Neuronal stem cell (in vitro differentiated cells): Measurements from ENCODE around the gene POC5.

Experiments used
- DNase-seq: peaks from one replicate; pipeline ENCODE4 v3.0.0-alpha.2; 2013; ENCODE audit warnings: low spot score
- H2AFZ ChIP-seq: one replicate; pipeline ENCODE4 v1.6.1; 2013; ENCODE audit warnings: mild to moderate bottlenecking, low read length, inconsistent platforms
- H2AK5ac ChIP-seq: 2 replicates; pipeline ENCODE4 v1.6.1; 2013; ENCODE audit warnings: low read depth, mild to moderate bottlenecking, inconsistent platforms, low read length, moderate library complexity, mixed read lengths
- H2BK120ac ChIP-seq: 2 replicates; pipeline ENCODE4 v1.6.1; 2013; ENCODE audit warnings: low read depth, mild to moderate bottlenecking, inconsistent platforms, low read length, moderate library complexity, mixed read lengths
- H2BK12ac ChIP-seq: one replicate; pipeline ENCODE4 v1.6.1; 2013; ENCODE audit warnings: low read length, inconsistent platforms
- H2BK15ac ChIP-seq: 2 replicates; pipeline ENCODE4 v1.6.1; 2013; ENCODE audit warnings: mild to moderate bottlenecking, low read length, inconsistent platforms, mixed read lengths
- H2BK5ac ChIP-seq: one replicate; pipeline ENCODE4 v1.6.1; 2013; ENCODE audit warnings: inconsistent platforms, mild to moderate bottlenecking, low read length, moderate library complexity
- H3K14ac ChIP-seq: one replicate; pipeline ENCODE4 v1.6.1; 2013; ENCODE audit warnings: low read length, inconsistent platforms
- H3K18ac ChIP-seq: 2 replicates; pipeline ENCODE4 v1.6.1; 2013; ENCODE audit warnings: low read length, inconsistent platforms
- H3K23ac ChIP-seq: 2 replicates; pipeline ENCODE4 v1.6.1; 2013; ENCODE audit warnings: low read depth, mild to moderate bottlenecking, mixed read lengths, low read length, inconsistent platforms; ENCODE audit not compliant: poor library complexity
- H3K27ac ChIP-seq: replicated peaks from 3 replicates; pipeline ENCODE4 v1.5.1; 2013; ENCODE audit warnings: low read length, inconsistent platforms
- H3K27me3 ChIP-seq, 3 experiments: 2 replicates each; pipeline ENCODE4 v1.6.1; 2013; ENCODE audit warnings: low read length in 3 of 3, mild to moderate bottlenecking in 2 of 3, inconsistent platforms in 1 of 3, low read depth in 1 of 3, mixed read lengths in 1 of 3, moderate library complexity in 1 of 3; ENCODE audit not compliant: control insufficient read depth in 3 of 3, insufficient read depth in 3 of 3
- H3K36me3 ChIP-seq, 2 donors: replicated peaks in 1 of 2; 2 replicates each; pipeline ENCODE4 v1.6.1; 2013; ENCODE audit warnings: low read length in 2 of 2; ENCODE audit not compliant: control insufficient read depth in 2 of 2, insufficient read depth in 2 of 2
- H3K4ac ChIP-seq: 2 replicates; pipeline ENCODE4 v1.6.1; 2013; ENCODE audit warnings: inconsistent platforms, mild to moderate bottlenecking, low read length, moderate library complexity
- H3K4me1 ChIP-seq, 2 donors: 1 replicate in 1 of 2; 2 replicates in 1 of 2; pipeline ENCODE4 v1.6.1; 2013; ENCODE audit warnings: low read length in 2 of 2, low read depth in 1 of 2; ENCODE audit not compliant: control insufficient read depth in 2 of 2, insufficient read depth in 1 of 2
- H3K4me2 ChIP-seq: one replicate; pipeline ENCODE4 v1.6.1; 2013; ENCODE audit warnings: mild to moderate bottlenecking, low read length, inconsistent platforms; ENCODE audit not compliant: insufficient read depth, poor library complexity, severe bottlenecking
- H3K4me3 ChIP-seq, 2 donors: 2 replicates each; pipeline ENCODE4 v1.5.1; 2013; ENCODE audit warnings: low read length in 2 of 2, mild to moderate bottlenecking in 2 of 2, inconsistent platforms in 1 of 2, moderate library complexity in 1 of 2
- H3K79me1 ChIP-seq: one replicate; pipeline ENCODE4 v1.6.1; 2013; ENCODE audit warnings: low read depth, mild to moderate bottlenecking, inconsistent platforms, low read length, moderate library complexity
- H3K9ac ChIP-seq: one replicate; pipeline ENCODE4 v1.6.1; 2013; ENCODE audit warnings: mild to moderate bottlenecking, low read depth, low read length, inconsistent platforms; ENCODE audit not compliant: poor library complexity
- H3K9me3 ChIP-seq, 2 donors: replicated peaks in 1 of 2; 2 replicates each; pipeline versions ENCODE3 to v1.6.1; 2013; ENCODE audit warnings: low read length in 2 of 2, mild to moderate bottlenecking in 2 of 2, inconsistent platforms in 1 of 2, low read depth in 1 of 2, mixed read lengths in 1 of 2, moderate library complexity in 1 of 2; ENCODE audit not compliant: control insufficient read depth in 2 of 2, insufficient read depth in 1 of 2
- H4K8ac ChIP-seq: one replicate; pipeline ENCODE4 v1.6.1; 2013; ENCODE audit warnings: low read depth, mild to moderate bottlenecking, inconsistent platforms, low read length, moderate library complexity
- H4K91ac ChIP-seq: one replicate; pipeline ENCODE4 v1.6.1; 2013; ENCODE audit warnings: low read length, low read depth, mild to moderate bottlenecking, inconsistent platforms; ENCODE audit not compliant: poor library complexity
- WGBS, 2 donors: extraction: QIAGEN DNeasy Blood & Tissue Kit; methylation state at CpG; one replicate each; pipeline ENCODE4 v1.1.7; 2013; ENCODE audit warnings: missing lambda C conversion rate in 2 of 2, mixed read lengths in 1 of 2; ENCODE audit not compliant: insufficient read length in 2 of 2, insufficient replicate concordance in 1 of 2; ENCODE audit errors: extremely low coverage in 2 of 2; 5-methylcytosine and 5-hydroxymethylcytosine counted together

The POC5 gene

GRCh38 chr5:75716715-75717081 is 539 bp downstream of the POC5 start:
- H3K27ac ChIP-seq, result no peak overlapping the region
- no peak overlapping the region for H3K9ac ChIP-seq
- H3K36me3 ChIP-seq, result peaks cover 3 to 19% of the 10 kb centered on the region in 2 donors
- no peak overlapping the region for H2BK15ac ChIP-seq
- no peak overlapping the region for H3K23ac ChIP-seq
- no peak overlapping the region for H3K14ac ChIP-seq
- H4K91ac ChIP-seq, result no peak overlapping the region
- no peak overlapping the region for H3K18ac ChIP-seq
- H4K8ac ChIP-seq, result no peak overlapping the region
- peak overlapping the region; percentile 78 for H3K4me2 ChIP-seq
- peaks cover 2 to 3% of the 10 kb centered on the region in 2 donors for H3K4me1 ChIP-seq
- H3K4ac ChIP-seq, result no peak overlapping the region
- H2BK120ac ChIP-seq, result no peak overlapping the region
- no peak overlapping the region for H2AK5ac ChIP-seq
- H3K27me3 ChIP-seq, result peaks cover 0 to 7% (median 0%) of the 10 kb centered on the region in 3 experiments
- no peak overlapping the region for H2BK12ac ChIP-seq
- peaks cover 5% of the 10 kb centered on the region for H3K79me1 ChIP-seq
- peak overlapping the region; percentile 89 to 95 for H3K4me3 ChIP-seq
- WGBS, 2 donors, result no CpG with 5 or more reads among the region's 7 CpGs
- peak overlapping the region; percentile 98 for H2AFZ ChIP-seq
- no peak overlapping the region for H2BK5ac ChIP-seq
- no peak for DNase-seq
- H3K9me3 ChIP-seq, result no peaks in the 10 kb centered on the region

GRCh38 chr5:75712091-75712490 is 5.1 kb downstream of the POC5 start:
- H3K36me3 ChIP-seq, result peaks cover 6 to 51% of the 10 kb centered on the region in 2 donors
- no peak overlapping the region for H3K4me3 ChIP-seq
- no peak overlapping the region for H3K4ac ChIP-seq
- H3K27ac ChIP-seq, result no peak overlapping the region
- no peak overlapping the region for H2BK120ac ChIP-seq
- no peak overlapping the region for H2BK15ac ChIP-seq
- H2BK12ac ChIP-seq, result no peak overlapping the region
- H3K9me3 ChIP-seq, result peaks cover 0 to 2% of the 10 kb centered on the region in 2 donors
- H2BK5ac ChIP-seq, result no peak overlapping the region
- no peak overlapping the region for H3K14ac ChIP-seq
- H3K27me3 ChIP-seq, result no peaks in the 10 kb centered on the region
- WGBS, 2 donors, result no CpG with 5 or more reads among the region's 2 CpGs
- H3K79me1 ChIP-seq, result peaks cover 6% of the 10 kb centered on the region
- no peak overlapping the region for H3K23ac ChIP-seq
- H3K18ac ChIP-seq, result no peak overlapping the region
- H3K4me1 ChIP-seq, result peaks cover 2% of the 10 kb centered on the region in 2 donors
- H3K4me2 ChIP-seq, result no peak overlapping the region
- no peak overlapping the region for H4K8ac ChIP-seq
- H3K9ac ChIP-seq, result no peak overlapping the region
- no peak overlapping the region for H2AFZ ChIP-seq
- DNase-seq, result no peak
- no peak overlapping the region for H2AK5ac ChIP-seq
- no peak overlapping the region for H4K91ac ChIP-seq

GRCh38 chr5:75711151-75711550 is 6.1 kb downstream of the POC5 start:
- peaks cover 0 to 2% of the 10 kb centered on the region in 2 donors for H3K9me3 ChIP-seq
- no peak overlapping the region for H3K4ac ChIP-seq
- no peak overlapping the region for H2AK5ac ChIP-seq
- no peak overlapping the region for H3K4me3 ChIP-seq
- WGBS, 2 donors, result no CpG with 5 or more reads among the region's 1 CpG
- H3K27ac ChIP-seq, result no peak overlapping the region
- H2AFZ ChIP-seq, result no peak overlapping the region
- H3K79me1 ChIP-seq, result peaks cover 6% of the 10 kb centered on the region
- H2BK15ac ChIP-seq, result no peak overlapping the region
- no peak overlapping the region for H3K18ac ChIP-seq
- no peak overlapping the region for H4K8ac ChIP-seq
- H2BK120ac ChIP-seq, result no peak overlapping the region
- H3K9ac ChIP-seq, result no peak overlapping the region
- DNase-seq, result no peak
- no peak overlapping the region for H3K4me2 ChIP-seq
- H2BK12ac ChIP-seq, result no peak overlapping the region
- H3K14ac ChIP-seq, result no peak overlapping the region
- H3K36me3 ChIP-seq, result peaks cover 6 to 54% of the 10 kb centered on the region in 2 donors
- H2BK5ac ChIP-seq, result no peak overlapping the region
- H3K23ac ChIP-seq, result no peak overlapping the region
- H3K4me1 ChIP-seq, result peaks cover 0 to 2% of the 10 kb centered on the region in 2 donors
- H4K91ac ChIP-seq, result no peak overlapping the region
- H3K27me3 ChIP-seq, result no peaks in the 10 kb centered on the region

DNA sequence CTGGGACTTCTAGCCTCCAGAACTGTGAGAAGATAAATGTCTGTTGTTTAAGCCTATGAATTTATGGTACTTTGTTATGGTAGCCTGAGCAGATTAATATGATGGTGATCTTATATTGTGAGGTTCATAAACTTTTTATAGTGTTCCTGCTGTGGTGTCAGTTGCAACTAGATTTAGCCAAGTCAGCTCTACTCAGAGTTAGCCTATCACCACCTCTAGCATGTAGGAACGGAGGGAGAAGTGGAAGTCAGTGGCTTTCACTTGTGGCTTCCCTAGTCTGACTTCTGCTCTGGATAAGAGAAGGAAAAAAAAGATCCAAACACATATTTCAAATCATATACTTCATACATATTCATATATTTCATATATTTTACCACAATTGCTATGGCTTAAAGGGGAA is 6.6 kb downstream of the POC5 start:
- H3K9ac ChIP-seq, result no peak overlapping the region
- H2AFZ ChIP-seq, result no peak overlapping the region
- H3K9me3 ChIP-seq, result peaks cover 0 to 2% of the 10 kb centered on the region in 2 donors
- no peak overlapping the region for H2BK12ac ChIP-seq
- H2BK15ac ChIP-seq, result no peak overlapping the region
- no peak overlapping the region for H4K91ac ChIP-seq
- no peak overlapping the region for H3K4ac ChIP-seq
- no peak overlapping the region for H4K8ac ChIP-seq
- whole genome bisulfite sequencing, 2 donors, result no CpG with 5 or more reads among the region's 1 CpG
- no peaks in the 10 kb centered on the region for H3K27me3 ChIP-seq
- peaks cover 6% of the 10 kb centered on the region for H3K79me1 ChIP-seq
- no peak overlapping the region for H3K4me3 ChIP-seq
- no peaks in the 10 kb centered on the region for H3K4me1 ChIP-seq
- H3K36me3 ChIP-seq, result peaks cover 6 to 57% of the 10 kb centered on the region in 2 donors
- no peak overlapping the region for H3K4me2 ChIP-seq
- no peak overlapping the region for H3K14ac ChIP-seq
- no peak for DNase-seq
- H3K27ac ChIP-seq, result no peak overlapping the region
- H2AK5ac ChIP-seq, result no peak overlapping the region
- H3K23ac ChIP-seq, result no peak overlapping the region
- H2BK120ac ChIP-seq, result no peak overlapping the region
- no peak overlapping the region for H3K18ac ChIP-seq
- H2BK5ac ChIP-seq, result no peak overlapping the region
